Left forelimb (tissue), 1 donor: ENCODE measurements around the gene CENPX.

Source experiments
- DNase-seq: peaks from one replicate; pipeline ENCODE4 v3.0.0-alpha.2; 2018; ENCODE audit warnings: low spot score

CENPX gene

DNA sequence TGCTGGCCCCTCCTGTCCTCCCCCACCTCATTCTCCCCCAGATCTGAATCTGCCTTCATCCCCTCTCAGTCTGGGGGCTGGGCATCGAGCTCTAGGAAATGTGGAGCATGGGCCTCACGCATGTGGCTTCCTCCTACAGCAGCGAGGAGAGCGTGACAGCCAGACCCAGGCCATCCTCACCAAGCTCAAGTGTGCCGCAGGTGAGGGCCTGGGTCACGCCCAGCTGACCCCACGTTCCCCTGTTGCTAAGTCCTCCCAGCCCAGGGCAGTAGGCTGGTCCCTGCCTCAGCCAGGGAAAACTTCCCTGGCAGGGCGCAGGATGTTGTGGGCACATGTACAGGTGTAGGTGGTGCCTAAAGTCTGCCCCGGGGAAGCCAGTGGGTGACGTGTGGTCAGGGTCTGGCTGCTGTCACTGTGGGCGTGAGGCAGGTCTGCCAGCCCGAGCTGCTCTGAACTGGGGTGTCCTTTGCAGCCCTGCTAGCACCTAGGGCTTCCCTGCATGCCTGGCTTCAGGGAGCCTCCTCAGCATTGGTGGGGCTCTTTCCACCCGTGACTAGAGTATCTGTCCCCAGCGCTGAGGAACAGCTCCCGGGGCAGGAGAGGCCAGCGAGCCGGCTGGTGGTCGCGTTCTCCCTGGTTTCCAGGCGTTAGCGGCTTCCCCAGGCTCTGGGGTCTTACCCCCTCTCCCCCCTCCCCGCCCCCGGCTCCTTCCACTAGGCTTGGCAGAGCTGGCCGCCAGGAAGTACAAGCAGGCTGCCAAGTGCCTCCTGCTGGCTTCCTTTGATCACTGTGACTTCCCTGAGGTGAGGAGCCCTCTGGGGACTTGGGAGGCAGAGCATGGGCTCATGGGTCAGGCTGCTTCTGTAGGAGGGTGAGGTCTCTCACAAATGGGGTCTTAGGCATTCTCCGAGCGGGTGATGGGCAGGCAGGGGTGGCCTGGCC lies 32.6 kb upstream of the CENPX start:
- no peak for DNase-seq

DNA sequence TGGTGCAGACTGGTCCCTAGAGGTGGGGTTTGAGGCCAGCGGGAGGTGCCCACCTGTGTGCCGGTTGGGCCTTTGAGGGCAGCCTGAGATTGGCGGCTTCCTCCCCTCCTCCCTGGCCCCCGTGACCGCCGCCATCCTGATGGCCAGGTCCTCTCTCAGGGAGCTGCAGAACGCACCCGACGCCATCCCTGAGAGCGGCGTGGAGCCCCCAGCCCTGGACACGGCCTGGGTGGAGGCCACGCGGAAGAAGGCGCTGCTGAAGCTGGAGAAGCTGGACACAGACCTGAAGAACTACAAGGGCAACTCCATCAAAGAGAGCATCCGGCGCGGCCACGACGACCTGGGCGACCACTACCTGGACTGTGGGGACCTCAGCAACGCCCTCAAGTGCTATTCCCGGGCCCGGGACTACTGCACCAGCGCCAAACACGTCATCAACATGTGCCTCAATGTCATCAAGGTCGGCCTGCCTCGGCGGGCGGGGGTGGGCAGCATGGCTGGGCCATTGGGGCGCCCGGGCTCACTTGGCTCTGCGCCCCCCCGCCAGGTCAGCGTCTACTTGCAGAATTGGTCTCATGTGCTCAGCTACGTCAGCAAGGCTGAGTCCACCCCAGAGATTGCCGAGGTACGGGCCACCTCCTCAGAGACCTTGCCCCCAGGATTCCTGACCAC lies 31.8 kb upstream of the CENPX start:
- DNase-seq: no peak

GRCh38 chr17:82053556-82054263 lies 31.0 kb upstream of the CENPX start:
- no peak for DNase-seq

DNA sequence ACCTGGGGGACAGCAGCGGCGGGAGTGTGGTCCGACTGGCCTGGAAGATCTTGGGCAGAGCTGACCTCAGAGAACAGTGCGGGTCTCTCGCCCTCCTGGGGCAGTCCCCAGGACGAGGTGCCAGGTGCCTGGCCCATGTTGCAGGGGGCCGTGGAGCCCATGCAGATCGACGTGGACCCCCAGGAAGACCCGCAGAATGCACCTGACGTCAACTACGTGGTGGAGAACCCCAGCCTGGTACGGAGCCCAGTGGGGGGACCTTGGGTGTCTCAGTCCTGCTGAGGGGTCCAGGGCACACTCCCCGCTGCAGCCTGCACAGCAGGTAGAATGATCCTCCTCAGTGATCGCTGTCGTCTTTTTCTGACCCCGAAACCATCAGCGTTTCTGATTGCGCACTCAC lies 30.5 kb upstream of the CENPX start:
- no peak for DNase-seq

DNA sequence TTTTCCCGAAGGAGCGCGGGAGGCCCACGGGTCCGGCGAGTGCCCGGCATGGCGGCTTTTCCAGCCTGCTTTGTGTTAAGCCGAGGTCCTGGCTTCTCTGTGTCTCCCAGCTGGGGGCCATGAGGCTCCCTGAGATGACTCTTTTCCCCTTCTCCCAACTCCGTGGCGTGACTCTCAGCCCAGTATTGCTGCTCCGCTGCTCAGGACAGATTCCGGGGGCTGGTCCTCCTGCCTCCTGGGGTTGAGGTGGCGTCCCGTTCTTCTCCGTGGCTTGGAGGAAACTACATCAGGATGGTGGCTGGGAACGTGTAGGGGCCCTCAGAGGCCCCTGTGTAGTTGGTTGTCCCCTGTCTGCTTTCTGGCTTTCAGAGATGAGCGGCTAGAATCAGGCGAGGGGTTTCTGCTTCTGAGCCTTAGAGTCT lies 30.0 kb upstream of the CENPX start:
- DNase-seq: no peak

GRCh38 chr17:82051776-82052637 lies 29.3 kb upstream of the CENPX start, which contains the start of the genes GPS1 and RFNG:
Gene GPS1 (plus strand): TSS chr17:82051898. CDS start chr17:82051932, 34 bp downstream.
Gene RFNG (minus strand): TSS chr17:82051811. CDS start chr17:82051766, 45 bp downstream.
- DNase-seq: peak; percentile 87

DNA sequence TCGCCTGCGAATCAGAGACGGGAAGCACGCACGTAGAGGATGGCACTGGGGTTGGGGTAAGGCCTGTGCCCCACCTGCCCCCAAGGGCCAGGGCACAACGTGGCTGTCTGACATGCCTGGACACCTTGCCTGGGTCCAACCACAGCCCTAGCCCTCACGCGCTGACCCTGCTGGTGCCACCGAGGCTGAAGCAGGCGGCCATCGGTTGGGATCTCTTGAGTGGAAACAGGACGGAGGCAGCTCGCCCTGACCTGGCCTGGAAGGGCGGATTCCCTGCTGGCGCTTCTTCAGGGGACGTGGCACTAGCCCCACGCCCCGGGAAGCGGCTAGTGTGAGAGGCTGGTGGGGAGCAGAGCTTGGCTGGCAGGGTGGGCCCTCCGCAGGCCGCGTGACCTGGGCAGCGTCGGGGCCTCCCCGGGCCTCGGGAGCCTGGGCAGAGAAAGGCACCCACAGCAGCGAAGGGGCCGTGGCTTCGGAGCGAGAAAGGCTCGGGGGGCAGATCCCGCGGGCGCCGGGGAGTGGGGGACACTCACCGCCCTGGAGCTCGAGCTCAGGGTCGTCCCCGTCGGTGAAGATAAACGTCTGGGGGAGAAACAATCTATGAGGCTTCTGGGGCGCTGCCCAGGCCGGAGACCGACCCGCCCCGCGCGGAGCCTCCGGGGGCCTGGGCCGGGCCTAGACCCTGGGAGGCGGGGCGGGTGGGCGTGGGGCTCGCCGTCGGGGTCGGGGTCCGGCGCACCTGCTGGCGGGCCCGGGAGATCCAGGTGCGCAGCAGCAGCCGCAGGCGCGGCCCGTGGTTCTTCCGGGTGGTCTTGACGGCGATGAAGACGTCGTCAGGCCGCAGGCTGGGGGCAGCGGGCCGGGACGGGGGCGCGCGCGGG lies 28.3 kb upstream of the CENPX start:
- DNase-seq: no peak

GRCh38 chr17:82050152-82050760 lies 27.6 kb upstream of the CENPX start:
- DNase-seq: no peak

- no peak for DNase-seq
Measured at GRCh38 chr17:82049521-82049971, 26.9 kb upstream of the CENPX start.

GRCh38 chr17:82049106-82049505 lies 26.4 kb upstream of the CENPX start:
- DNase-seq: no peak

DNA sequence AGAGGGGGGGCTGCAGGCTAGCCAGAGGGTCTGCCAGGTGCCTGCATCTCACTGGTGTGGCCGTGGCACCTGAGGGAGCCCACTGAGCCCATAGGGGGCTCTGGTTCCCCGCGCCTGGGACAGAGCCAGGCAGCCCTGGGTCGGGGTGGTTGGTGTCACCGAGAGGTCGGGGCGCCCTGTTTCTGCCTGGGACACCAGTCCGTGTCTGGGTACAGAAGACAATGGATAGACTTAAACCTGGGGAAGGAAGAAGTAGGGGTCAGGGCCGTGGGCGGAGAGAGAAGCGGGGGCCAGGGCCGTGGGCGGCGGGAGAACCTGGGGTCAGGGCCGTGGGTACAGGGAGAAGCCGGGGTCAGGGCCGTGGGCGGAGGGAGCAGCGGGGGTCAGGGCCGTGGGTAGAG lies 25.9 kb upstream of the CENPX start:
- DNase-seq: no peak

GRCh38 chr17:82047914-82048570 lies 25.4 kb upstream of the CENPX start:
- DNase-seq: no peak

GRCh38 chr17:82047379-82047778 lies 24.7 kb upstream of the CENPX start:
- DNase-seq: no peak

GRCh38 chr17:82046903-82047302 lies 24.2 kb upstream of the CENPX start:
- no peak for DNase-seq

DNA sequence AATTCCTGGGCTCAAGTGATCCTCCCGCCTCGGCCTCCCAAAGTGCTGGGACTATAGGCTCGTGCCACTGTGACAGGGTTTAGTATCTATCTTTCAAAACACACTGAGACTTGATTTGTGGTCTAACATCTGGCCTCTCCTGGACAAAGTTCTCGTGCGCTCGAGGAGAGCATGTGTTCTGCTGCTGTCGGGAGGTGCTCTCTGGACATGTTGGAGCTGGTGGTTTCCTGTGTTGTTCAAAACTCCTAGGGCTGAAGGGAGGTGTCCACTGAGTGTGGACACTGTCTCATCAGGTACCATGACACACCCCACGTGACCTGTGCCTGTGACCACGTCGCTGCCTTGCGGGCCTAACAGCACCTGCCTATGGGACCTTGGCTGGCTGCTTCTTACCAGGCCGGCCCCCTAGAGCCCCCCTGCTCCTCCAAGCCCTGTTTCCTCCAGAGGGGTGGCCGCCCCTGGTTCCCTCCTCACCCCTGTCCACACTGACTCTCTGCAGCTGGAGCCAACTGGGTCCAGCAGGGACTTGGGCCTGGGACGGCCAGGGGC lies 23.3 kb upstream of the CENPX start:
- no peak for DNase-seq

- DNase-seq: no peak
Measured at GRCh38 chr17:82043507-82043906, 20.8 kb upstream of the CENPX start.

DNA sequence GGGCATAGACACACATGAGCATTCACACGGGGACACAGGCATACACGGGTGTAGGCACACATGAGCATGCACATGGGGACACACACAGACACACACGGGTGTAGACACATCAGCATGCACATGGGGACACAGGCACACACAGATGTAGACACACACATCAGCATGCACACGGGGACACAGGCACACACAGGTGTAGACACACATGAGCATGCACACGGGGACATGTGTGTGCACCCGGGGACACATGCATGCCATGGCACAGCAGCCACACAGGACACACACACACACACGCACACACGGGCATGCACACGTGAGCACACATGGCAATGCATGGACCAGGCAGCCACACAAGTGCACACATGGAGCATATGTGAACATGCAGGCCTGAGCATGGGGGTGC lies 20.0 kb upstream of the CENPX start:
- no peak for DNase-seq

- no peak for DNase-seq
Measured at GRCh38 chr17:82041144-82041814, 18.6 kb upstream of the CENPX start.
